ENCODE results near the gene SNED1.

The SNED1 gene

DNA sequence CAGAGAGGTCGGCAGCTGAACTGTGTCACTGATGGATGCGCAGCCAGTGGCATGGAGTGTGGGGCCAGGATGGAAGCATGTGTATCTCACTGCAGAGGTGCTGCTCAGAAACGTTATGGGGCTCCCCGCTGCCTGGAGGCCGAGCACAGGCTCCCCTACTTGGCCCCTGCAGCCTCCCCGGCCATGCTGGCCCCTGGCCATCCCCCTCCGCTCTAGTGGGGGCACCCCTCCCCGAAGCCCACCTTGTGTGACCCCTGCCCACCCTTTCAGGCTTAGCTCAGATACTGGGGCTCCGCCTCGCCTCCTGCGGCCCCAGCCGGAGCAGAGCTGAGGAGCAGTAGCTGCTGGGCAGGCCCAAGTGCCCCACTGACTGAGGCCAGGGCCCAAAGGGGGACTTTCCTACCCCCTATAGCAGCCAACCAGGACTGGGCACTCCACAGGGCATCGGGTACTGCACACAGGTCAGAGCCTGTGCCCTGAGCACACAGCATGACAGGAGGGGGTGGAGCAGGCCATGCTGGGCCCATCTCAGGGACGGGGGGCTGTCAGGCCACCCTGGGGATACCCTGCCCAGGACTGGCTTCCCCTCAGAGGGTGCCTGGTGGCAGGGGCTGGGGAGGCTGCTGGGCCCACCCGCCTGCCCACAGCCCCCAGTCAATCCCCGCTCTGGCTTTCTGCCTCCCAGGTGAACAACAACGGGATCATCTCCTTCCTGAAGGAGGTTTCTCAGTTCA, 31.3 kb downstream of the SNED1 start:
- Histone ChIP-seq H3K4me3 (ENCODE audit: low read depth, low read length) (no peak overlapping the region), H3K36me3 (ENCODE audit: control insufficient read depth, insufficient read depth, low read length) (no peaks in the 10 kb centered on the region), H3K9me3 (ENCODE audit: control insufficient read depth, insufficient read depth, low read depth, low read length) (peaks cover 25% of the 10 kb centered on the region), H3K27ac (ENCODE audit: low read depth, low read length) (no peak overlapping the region), H3K27me3 (ENCODE audit: control insufficient read depth, insufficient read depth, low read length) (peaks cover 18% of the 10 kb centered on the region; the same call in 1 of the 2 replicates), H3K9ac (ENCODE audit: low read length) (no peak overlapping the region), H3K4me1 (ENCODE audit: control insufficient read depth, insufficient read depth, low read length) (no peaks in the 10 kb centered on the region)

GRCh38 chr2:241030333-241030680, 31.9 kb downstream of the SNED1 start:
- H3K27me3 ChIP-seq (ENCODE audit: control insufficient read depth, insufficient read depth, low read length), result peaks cover 23% of the 10 kb centered on the region
- no peak overlapping the region for H3K4me3 ChIP-seq (ENCODE audit: low read depth, low read length)
- H3K36me3 ChIP-seq (ENCODE audit: control insufficient read depth, insufficient read depth, low read length), result no peaks in the 10 kb centered on the region
- no peak overlapping the region for H3K9ac ChIP-seq (ENCODE audit: low read length)
- peaks cover 20% of the 10 kb centered on the region for H3K9me3 ChIP-seq (ENCODE audit: control insufficient read depth, insufficient read depth, low read depth, low read length)
- peaks cover 3% of the 10 kb centered on the region; the same call in 1 of the 2 replicates for H3K4me1 ChIP-seq (ENCODE audit: control insufficient read depth, insufficient read depth, low read length)
- H3K27ac ChIP-seq (ENCODE audit: low read depth, low read length), result no peak overlapping the region

DNA sequence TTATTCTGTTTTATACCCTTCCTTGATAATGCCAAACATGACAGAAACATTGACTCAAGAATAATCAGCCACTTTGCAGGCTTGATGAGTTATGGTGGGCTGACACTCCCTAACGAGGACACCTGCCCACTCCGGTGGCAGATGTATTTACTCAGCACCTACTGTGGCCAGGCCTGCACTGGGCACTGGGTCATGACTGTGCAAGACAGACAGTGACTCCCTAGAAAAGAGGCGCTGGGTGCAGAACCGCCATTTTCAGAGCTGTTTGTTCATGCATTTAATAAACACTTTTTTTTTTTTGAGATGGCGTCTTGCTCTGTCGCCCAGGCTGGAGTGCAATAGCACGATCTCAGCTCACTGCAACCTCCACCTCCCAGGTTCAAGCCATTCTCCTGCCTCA, 32.5 kb downstream of the SNED1 start:
- Histone ChIP-seq H3K27ac (ENCODE audit: low read depth, low read length) (no peak overlapping the region), H3K9ac (ENCODE audit: low read length) (no peak overlapping the region), H3K4me1 (ENCODE audit: control insufficient read depth, insufficient read depth, low read length) (peaks cover 3% of the 10 kb centered on the region; the same call in 1 of the 2 replicates), H3K36me3 (ENCODE audit: control insufficient read depth, insufficient read depth, low read length) (no peaks in the 10 kb centered on the region), H3K9me3 (ENCODE audit: control insufficient read depth, insufficient read depth, low read depth, low read length) (peaks cover 15% of the 10 kb centered on the region), H3K27me3 (ENCODE audit: control insufficient read depth, insufficient read depth, low read length) (peaks cover 25% of the 10 kb centered on the region), H3K4me3 (ENCODE audit: low read depth, low read length) (no peak overlapping the region)

DNA sequence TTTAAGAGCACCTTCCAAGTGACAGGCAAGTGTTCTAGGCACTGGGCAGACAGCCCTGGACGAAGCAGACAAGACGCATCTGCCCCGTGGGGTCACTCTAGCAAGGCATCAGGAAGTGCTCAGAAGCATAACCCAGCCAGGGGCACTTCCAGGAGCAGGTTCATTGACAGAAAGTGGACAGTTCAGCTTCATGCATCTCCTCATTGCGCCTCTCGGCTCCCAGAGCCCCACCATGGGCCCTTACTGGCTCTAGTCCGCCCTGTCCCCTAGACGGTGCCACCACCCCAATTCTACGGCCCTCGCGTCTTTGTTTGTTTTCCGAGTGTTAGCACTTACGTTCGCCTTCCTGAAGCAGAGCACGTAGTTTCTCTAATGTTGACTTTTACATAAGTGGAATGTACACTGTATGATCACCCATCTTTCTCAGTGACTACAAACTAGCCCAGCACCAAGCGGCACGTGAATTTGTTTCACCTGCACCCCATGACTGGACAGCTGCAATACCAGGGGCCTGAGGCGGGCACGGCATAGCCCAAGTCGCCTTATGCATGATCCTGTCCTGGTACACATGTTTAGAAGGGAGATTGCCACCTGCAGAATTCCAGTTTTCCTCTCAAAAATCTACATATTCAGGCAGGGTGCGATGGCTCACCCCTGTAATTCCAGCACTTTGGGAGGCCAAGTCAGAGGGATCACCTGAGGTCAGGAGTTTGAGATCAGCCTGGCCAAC, 33.2 kb downstream of the SNED1 start:
- peaks cover 8% of the 10 kb centered on the region for H3K4me1 ChIP-seq (ENCODE audit: control insufficient read depth, insufficient read depth, low read length)
- H3K36me3 ChIP-seq (ENCODE audit: control insufficient read depth, insufficient read depth, low read length), result no peaks in the 10 kb centered on the region
- H3K27me3 ChIP-seq (ENCODE audit: control insufficient read depth, insufficient read depth, low read length), result peaks cover 32% of the 10 kb centered on the region
- peaks cover 8% of the 10 kb centered on the region; the same call in 1 of the 2 replicates for H3K9me3 ChIP-seq (ENCODE audit: control insufficient read depth, insufficient read depth, low read depth, low read length)
- no peak overlapping the region for H3K27ac ChIP-seq (ENCODE audit: low read depth, low read length)
- H3K9ac ChIP-seq (ENCODE audit: low read length), result no peak overlapping the region
- no peak overlapping the region for H3K4me3 ChIP-seq (ENCODE audit: low read depth, low read length)

GRCh38 chr2:241033336-241033987, 35.0 kb downstream of the SNED1 start:
- H3K9me3 ChIP-seq (ENCODE audit: control insufficient read depth, insufficient read depth, low read depth, low read length), result no peaks in the 10 kb centered on the region
- H3K36me3 ChIP-seq (ENCODE audit: control insufficient read depth, insufficient read depth, low read length), result no peaks in the 10 kb centered on the region
- peaks cover 51% of the 10 kb centered on the region for H3K27me3 ChIP-seq (ENCODE audit: control insufficient read depth, insufficient read depth, low read length)
- no peak overlapping the region for H3K9ac ChIP-seq (ENCODE audit: low read length)
- peaks cover 11% of the 10 kb centered on the region for H3K4me1 ChIP-seq (ENCODE audit: control insufficient read depth, insufficient read depth, low read length)
- no peak overlapping the region for H3K4me3 ChIP-seq (ENCODE audit: low read depth, low read length)
- no peak overlapping the region for H3K27ac ChIP-seq (ENCODE audit: low read depth, low read length)

DNA sequence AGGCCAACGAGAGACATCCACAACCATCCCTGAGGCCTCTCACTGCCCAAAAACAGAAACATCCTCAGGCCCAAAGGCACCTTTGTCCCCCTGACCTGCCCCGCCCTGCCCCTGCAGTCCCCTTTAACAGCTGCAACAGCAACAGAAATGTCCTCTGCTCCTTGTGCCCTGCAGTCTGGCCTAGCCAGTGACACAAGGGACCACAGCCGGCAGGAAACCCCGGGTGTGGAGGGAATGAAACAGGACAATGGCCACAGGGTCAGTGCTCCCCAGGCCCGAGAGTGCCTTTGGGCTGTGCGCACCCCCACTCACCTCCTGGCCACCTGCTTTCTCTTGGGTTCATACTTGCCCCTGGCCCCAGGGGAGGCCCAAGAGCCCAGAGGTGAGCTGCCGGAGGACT, 35.6 kb downstream of the SNED1 start:
- Histone ChIP-seq H3K27ac (ENCODE audit: low read depth, low read length) (no peak overlapping the region), H3K9ac (ENCODE audit: low read length) (no peak overlapping the region), H3K9me3 (ENCODE audit: control insufficient read depth, insufficient read depth, low read depth, low read length) (no peaks in the 10 kb centered on the region), H3K4me3 (ENCODE audit: low read depth, low read length) (no peak overlapping the region), H3K27me3 (ENCODE audit: control insufficient read depth, insufficient read depth, low read length) (peaks cover 56% of the 10 kb centered on the region), H3K36me3 (ENCODE audit: control insufficient read depth, insufficient read depth, low read length) (no peaks in the 10 kb centered on the region), H3K4me1 (ENCODE audit: control insufficient read depth, insufficient read depth, low read length) (peaks cover 11% of the 10 kb centered on the region)

GRCh38 chr2:241034490-241035141, 36.2 kb downstream of the SNED1 start:
- Histone ChIP-seq H3K4me3 (ENCODE audit: low read depth, low read length) (no peak overlapping the region), H3K27me3 (ENCODE audit: control insufficient read depth, insufficient read depth, low read length) (peaks cover 57% of the 10 kb centered on the region), H3K9me3 (ENCODE audit: control insufficient read depth, insufficient read depth, low read depth, low read length) (no peaks in the 10 kb centered on the region), H3K4me1 (ENCODE audit: control insufficient read depth, insufficient read depth, low read length) (peaks cover 11% of the 10 kb centered on the region), H3K9ac (ENCODE audit: low read length) (no peak overlapping the region), H3K27ac (ENCODE audit: low read depth, low read length) (no peak overlapping the region), H3K36me3 (ENCODE audit: control insufficient read depth, insufficient read depth, low read length) (no peaks in the 10 kb centered on the region)

DNA sequence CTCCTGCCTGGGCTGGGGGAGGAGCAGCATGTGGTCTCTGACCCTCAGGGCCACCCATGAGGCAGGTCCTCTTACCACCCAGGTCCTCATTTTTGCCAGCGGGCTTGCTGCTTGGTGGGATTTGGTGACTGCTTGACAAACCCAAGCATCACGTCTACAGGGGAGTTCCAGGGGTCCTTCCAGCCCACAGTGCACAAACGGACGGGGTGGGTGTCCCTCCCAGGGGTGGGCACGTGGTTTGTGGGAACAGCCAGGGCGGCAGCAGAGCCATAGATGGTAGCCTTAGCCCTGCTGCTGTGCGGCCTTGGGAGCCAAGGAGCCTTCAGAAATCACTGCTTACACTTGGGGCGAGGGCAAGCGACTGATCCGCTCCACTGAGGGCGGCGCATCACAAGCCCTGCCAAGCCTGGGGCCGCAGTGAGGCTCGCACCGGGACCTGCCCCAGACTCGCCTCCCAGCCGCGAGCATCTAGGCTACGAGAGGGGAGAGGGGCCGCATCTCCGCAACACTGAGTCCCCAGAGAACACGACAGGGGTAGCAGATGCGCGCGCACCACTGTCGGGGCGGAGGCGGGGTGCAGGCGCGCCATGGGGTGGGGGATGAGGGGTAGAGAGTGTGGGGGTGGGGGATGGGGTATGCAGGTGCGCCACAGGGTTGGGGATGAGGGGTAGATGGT, 36.9 kb downstream of the SNED1 start:
- H3K27me3 ChIP-seq (ENCODE audit: control insufficient read depth, insufficient read depth, low read length), result peaks cover 55% of the 10 kb centered on the region
- no peaks in the 10 kb centered on the region for H3K9me3 ChIP-seq (ENCODE audit: control insufficient read depth, insufficient read depth, low read depth, low read length)
- H3K4me1 ChIP-seq (ENCODE audit: control insufficient read depth, insufficient read depth, low read length), result peaks cover 11% of the 10 kb centered on the region
- peak overlapping the region; percentile 40; the same call in 1 of the 2 replicates for H3K4me3 ChIP-seq (ENCODE audit: low read depth, low read length)
- no peak overlapping the region for H3K27ac ChIP-seq (ENCODE audit: low read depth, low read length)
- H3K36me3 ChIP-seq (ENCODE audit: control insufficient read depth, insufficient read depth, low read length), result no peaks in the 10 kb centered on the region
- H3K9ac ChIP-seq (ENCODE audit: low read length), result no peak overlapping the region

- H3K9ac ChIP-seq (ENCODE audit: low read length), result no peak overlapping the region
- H3K4me3 ChIP-seq (ENCODE audit: low read depth, low read length), result peak overlapping the region; percentile 66
- H3K36me3 ChIP-seq (ENCODE audit: control insufficient read depth, insufficient read depth, low read length), result no peaks in the 10 kb centered on the region
- no peaks in the 10 kb centered on the region for H3K9me3 ChIP-seq (ENCODE audit: control insufficient read depth, insufficient read depth, low read depth, low read length)
- peaks cover 11% of the 10 kb centered on the region for H3K4me1 ChIP-seq (ENCODE audit: control insufficient read depth, insufficient read depth, low read length)
- H3K27me3 ChIP-seq (ENCODE audit: control insufficient read depth, insufficient read depth, low read length), result peaks cover 57% of the 10 kb centered on the region
- no peak overlapping the region for H3K27ac ChIP-seq (ENCODE audit: low read depth, low read length)
Measured at GRCh38 chr2:241035818-241036396, 37.5 kb downstream of the SNED1 start.

DNA sequence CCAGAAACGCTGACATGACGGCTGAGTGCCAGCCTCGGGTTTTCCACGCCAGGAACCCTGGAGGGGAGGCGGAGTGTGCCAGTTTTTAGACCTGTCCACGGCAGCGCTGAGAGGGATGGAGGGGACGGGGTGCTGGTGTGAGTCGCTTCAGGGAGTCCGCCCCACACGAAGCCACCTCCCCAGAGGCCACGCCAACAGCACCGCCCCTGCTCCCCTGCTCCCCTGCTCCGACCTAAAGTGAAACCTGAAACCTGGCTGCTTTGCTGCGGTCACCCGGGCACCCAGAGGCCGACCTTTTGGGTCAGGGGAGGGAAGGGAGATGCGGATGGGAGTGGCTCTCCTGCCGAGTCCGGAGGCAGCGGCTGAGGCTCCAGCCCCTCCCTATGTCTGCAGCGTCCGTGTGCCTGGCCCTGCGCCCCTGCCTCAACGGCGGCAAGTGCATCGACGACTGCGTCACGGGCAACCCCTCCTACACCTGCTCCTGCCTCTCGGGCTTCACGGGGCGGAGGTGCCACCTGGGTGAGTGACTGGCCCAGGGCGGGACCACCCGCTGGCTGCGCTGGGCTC, 38.1 kb downstream of the SNED1 start:
- Histone ChIP-seq H3K4me3 (ENCODE audit: low read depth, low read length) (peak overlapping the region; percentile 66), H3K9ac (ENCODE audit: low read length) (no peak overlapping the region), H3K27ac (ENCODE audit: low read depth, low read length) (no peak overlapping the region), H3K36me3 (ENCODE audit: control insufficient read depth, insufficient read depth, low read length) (no peaks in the 10 kb centered on the region), H3K4me1 (ENCODE audit: control insufficient read depth, insufficient read depth, low read length) (peaks cover 11% of the 10 kb centered on the region), H3K27me3 (ENCODE audit: control insufficient read depth, insufficient read depth, low read length) (peaks cover 57% of the 10 kb centered on the region), H3K9me3 (ENCODE audit: control insufficient read depth, insufficient read depth, low read depth, low read length) (no peaks in the 10 kb centered on the region)

Data from HUES6 (cell line).